Suprapubic skin (tissue), 3 donors: ENCODE data around the gene SLC25A22.

ENCODE experiments used
- CTCF ChIP-seq, 2 donors: fragments of 200-600 bp in 1 of 2; fragments of 450-650 bp in 1 of 2; sonication (generic) in 1 of 2; IDR thresholded peaks; one replicate each; pipeline ENCODE4 v1.5.1; 2016 to 2019; ENCODE audit warnings: antibody characterized with exemption in 2 of 2, mild to moderate bottlenecking in 1 of 2, moderate library complexity in 1 of 2
- EP300 ChIP-seq: sonication (generic); formaldehyde crosslinking; IDR thresholded peaks from one replicate; pipeline ENCODE4 v1.6.1; 2017; ENCODE audit warnings: antibody characterized with exemption
- POLR2A ChIP-seq, 2 donors: fragments of 450-650 bp; IDR thresholded peaks; one replicate each; pipeline ENCODE4 v1.6.1; 2017; ENCODE audit warnings: antibody characterized with exemption in 2 of 2, mild to moderate bottlenecking in 2 of 2, moderate library complexity in 2 of 2

GRCh38 chr11:833849-834311 lies 35.8 kb upstream of the SLC25A22 start:
- TF ChIP-seq CTCF (IDR thresholded peaks at IDR 0.05) (no peak), POLR2A (IDR thresholded peaks at IDR 0.05) (no peak), EP300 (no peak)
